H9 (cell line): Measurements from ENCODE around the gene TNP2. TPM values are rescaled to one million over a fixed set of nuclear protein-coding genes. Genes with fewer than 3 reads are reported as not detected.

Experiments
- DNase-seq: peaks from one replicate; pipeline ENCODE4 v3.0.0-alpha.2; 2017
- H2AFZ ChIP-seq: one replicate; pipeline ENCODE4 v1.6.1; 2013; ENCODE audit warnings: mild to moderate bottlenecking, low read length, control low read depth, moderate library complexity
- H2AK5ac ChIP-seq: 2 replicates; pipeline ENCODE4 v1.6.1; 2013; ENCODE audit warnings: low read length, control low read depth, mixed read lengths; ENCODE audit not compliant: insufficient read length
- H2BK120ac ChIP-seq: one replicate; pipeline ENCODE4 v1.6.1; 2013; ENCODE audit warnings: low read depth, mild to moderate bottlenecking, low read length, control low read depth, inconsistent platforms; ENCODE audit not compliant: poor library complexity, severe bottlenecking
- H2BK12ac ChIP-seq: 2 replicates; pipeline ENCODE4 v1.6.1; 2013; ENCODE audit warnings: low read length, control low read depth, mixed read lengths, low read depth; ENCODE audit not compliant: insufficient read length
- H2BK15ac ChIP-seq: 2 replicates; pipeline ENCODE4 v1.6.1; 2013; ENCODE audit warnings: low read depth, low read length, control low read depth
- H2BK20ac ChIP-seq: one replicate; pipeline ENCODE4 v1.6.1; 2013; ENCODE audit warnings: low read depth, mild to moderate bottlenecking, low read length, control low read depth, inconsistent platforms; ENCODE audit not compliant: poor library complexity, severe bottlenecking
- H2BK5ac ChIP-seq: 2 replicates; pipeline ENCODE4 v1.6.1; 2013; ENCODE audit warnings: low read length, control low read depth, mixed read lengths; ENCODE audit not compliant: insufficient read length
- H3K14ac ChIP-seq: 2 replicates; pipeline ENCODE4 v1.6.1; 2013; ENCODE audit warnings: low read length, control low read depth; ENCODE audit not compliant: insufficient read depth
- H3K18ac ChIP-seq: 2 replicates; pipeline ENCODE4 v1.6.1; 2013; ENCODE audit warnings: low read depth, mild to moderate bottlenecking, mixed read lengths, low read length, control low read depth; ENCODE audit not compliant: insufficient read length
- H3K23ac ChIP-seq: 2 replicates; pipeline ENCODE4 v1.6.1; 2013; ENCODE audit warnings: low read length, control low read depth, mixed read lengths, low read depth; ENCODE audit not compliant: insufficient read length
- H3K23me2 ChIP-seq: 2 replicates; pipeline ENCODE4 v1.6.1; 2013; ENCODE audit warnings: low read depth, mild to moderate bottlenecking, mixed read lengths, low read length, control low read depth; ENCODE audit not compliant: insufficient read length, poor library complexity, severe bottlenecking
- H3K27ac ChIP-seq: 2 replicates; pipeline ENCODE4 v1.5.1; 2013; ENCODE audit warnings: low read length, control low read depth, mixed read lengths, low read depth; ENCODE audit not compliant: insufficient read length
- H3K27me3 ChIP-seq: 2 replicates; pipeline ENCODE4 v1.6.1; 2013; ENCODE audit warnings: low read length, control low read depth, inconsistent platforms; ENCODE audit not compliant: insufficient read depth
- H3K4ac ChIP-seq: 2 replicates; pipeline ENCODE4 v1.6.1; 2013; ENCODE audit warnings: low read depth, mild to moderate bottlenecking, control low read depth, inconsistent platforms, low read length, moderate library complexity
- H3K4me1 ChIP-seq: 2 replicates; pipeline ENCODE4 v1.6.1; 2013; ENCODE audit warnings: low read length, control low read depth, inconsistent platforms; ENCODE audit not compliant: insufficient read depth
- H3K4me2 ChIP-seq: 2 replicates; pipeline ENCODE4 v1.6.1; 2013; ENCODE audit warnings: low read length, control low read depth, mixed read lengths; ENCODE audit not compliant: insufficient read length, insufficient read depth
- H3K56ac ChIP-seq: 2 replicates; pipeline ENCODE4 v1.6.1; 2013; ENCODE audit warnings: low read depth, mild to moderate bottlenecking, mixed read lengths, low read length, control low read depth; ENCODE audit not compliant: insufficient read length
- H3K79me1 ChIP-seq: 2 replicates; pipeline ENCODE4 v1.6.1; 2013; ENCODE audit warnings: low read depth, mild to moderate bottlenecking, moderate library complexity, low read length, control low read depth, inconsistent platforms; ENCODE audit not compliant: insufficient read depth, poor library complexity, severe bottlenecking
- H3K79me2 ChIP-seq: 2 replicates; pipeline ENCODE4 v1.6.1; 2013; ENCODE audit warnings: low read length, control low read depth, inconsistent platforms; ENCODE audit not compliant: insufficient read depth
- H3K9ac ChIP-seq: 2 replicates; pipeline ENCODE4 v1.6.1; 2013; ENCODE audit warnings: low read length, control low read depth, mixed read lengths; ENCODE audit not compliant: insufficient read length; ENCODE audit errors: extremely low read depth
- H3K9me3 ChIP-seq: one replicate; pipeline ENCODE4 v1.6.1; 2013; ENCODE audit warnings: low read depth, low read length, inconsistent platforms; ENCODE audit not compliant: control insufficient read depth
- H3T11ph ChIP-seq: one replicate; pipeline ENCODE4 v1.6.1; 2013; ENCODE audit warnings: mild to moderate bottlenecking, low read length, control low read depth, inconsistent platforms
- H4K20me1 ChIP-seq: one replicate; pipeline ENCODE4 v1.6.1; 2013; ENCODE audit not compliant: control insufficient read depth, insufficient read length, insufficient read depth
- H4K5ac ChIP-seq: 2 replicates; pipeline ENCODE4 v1.6.1; 2013; ENCODE audit warnings: low read depth, mild to moderate bottlenecking, mixed read lengths, low read length, control low read depth; ENCODE audit not compliant: insufficient read length
- H4K8ac ChIP-seq: replicated peaks from 2 replicates; pipeline ENCODE4 v1.6.1; 2013; ENCODE audit warnings: low read length, control low read depth, mixed read lengths, low read depth; ENCODE audit not compliant: insufficient read length
- H4K91ac ChIP-seq: 2 replicates; pipeline ENCODE4 v1.6.1; 2013; ENCODE audit warnings: low read depth, mild to moderate bottlenecking, moderate library complexity, mixed read lengths, low read length, control low read depth; ENCODE audit not compliant: insufficient read length
- H3K27ac Mint-ChIP-seq, 3 experiments: 2 replicates in 2 of 3; 3 replicates in 1 of 3; pipeline ENCODE4 v1.8.0; 2020 to 2021; ENCODE audit warnings: mixed read lengths in 3 of 3, mild to moderate bottlenecking in 1 of 3, moderate library complexity in 1 of 3
- H3K27me3 Mint-ChIP-seq: 2 replicates; pipeline ENCODE4 v1.8.0; 2021; ENCODE audit warnings: low read depth, mild to moderate bottlenecking, moderate library complexity, mixed read lengths
- H3K36me3 Mint-ChIP-seq, 3 experiments: 2 replicates in 2 of 3; 3 replicates in 1 of 3; pipeline ENCODE4 v1.8.0; 2020 to 2021; ENCODE audit warnings: low read depth in 3 of 3, mixed read lengths in 3 of 3; ENCODE audit not compliant: insufficient read depth in 1 of 3
- H3K4me1 Mint-ChIP-seq, 2 experiments: 2 replicates each; pipeline ENCODE4 v1.8.0; 2020; ENCODE audit warnings: mixed read lengths in 2 of 2
- H3K4me3 Mint-ChIP-seq, 2 experiments: 2 replicates in 1 of 2; 3 replicates in 1 of 2; pipeline ENCODE4 v1.8.0; 2020 to 2021; ENCODE audit warnings: mild to moderate bottlenecking in 2 of 2, mixed read lengths in 2 of 2, moderate library complexity in 1 of 2
- H3K9me3 Mint-ChIP-seq, 2 experiments: 2 replicates in 1 of 2; 3 replicates in 1 of 2; pipeline ENCODE4 v1.8.0; 2020; ENCODE audit warnings: mild to moderate bottlenecking in 2 of 2, mixed read lengths in 2 of 2, moderate library complexity in 1 of 2
- CTCF ChIP-seq: fragments of 200-600 bp; sonication (generic); conservative IDR thresholded peaks from 3 replicates; pipeline ENCODE4 v1.8.0; 2021; ENCODE audit warnings: antibody characterized with exemption, mild to moderate bottlenecking
- WGBS: extraction: QIAGEN DNeasy Blood & Tissue Kit; methylation state at CpG from one replicate; pipeline ENCODE4 v1.1.7; 2013; ENCODE audit warnings: missing lambda C conversion rate, low lambda C conversion rate, mixed read lengths; ENCODE audit not compliant: insufficient read length; ENCODE audit errors: extremely low coverage; 5-methylcytosine and 5-hydroxymethylcytosine counted together
- total RNA-seq: library from RNA; stranded (reverse); gene quantifications from 2 replicates; pipeline ENCODE4 v1.2.1, GENCODE V29; 2021

TNP2 gene
- total RNA-seq, 1 experiment from 2014 or later = not detected

GRCh38 chr16:11272484-11272883, 3.4 kb upstream of the TNP2 start:
- no peak overlapping the region for H2BK120ac ChIP-seq
- H3K18ac ChIP-seq = no peak overlapping the region
- H3K27ac ChIP-seq = no peak overlapping the region
- no peak overlapping the region for H3K14ac ChIP-seq
- no peak overlapping the region for H3K4me2 ChIP-seq
- H2BK5ac ChIP-seq = no peak overlapping the region
- no peak overlapping the region for H4K91ac ChIP-seq
- no peak overlapping the region for H4K5ac ChIP-seq
- H2AFZ ChIP-seq = no peak overlapping the region
- no peak overlapping the region for H3K56ac ChIP-seq
- no peaks in the 10 kb centered on the region for H4K20me1 ChIP-seq
- DNase-seq = no peak
- no peaks in the 10 kb centered on the region for H3K79me1 ChIP-seq
- H3K79me2 ChIP-seq = no peaks in the 10 kb centered on the region
- H4K8ac ChIP-seq = no peak overlapping the region
- H3K9me3 Mint-ChIP-seq = peaks cover 0 to 2% of the 10 kb centered on the region in 2 experiments; a peak in 3 of 5 replicates
- peaks cover 6 to 10% of the 10 kb centered on the region in 2 experiments for H3K4me1 Mint-ChIP-seq
- no peak for TF ChIP-seq CTCF
- no peaks in the 10 kb centered on the region for H3K36me3 Mint-ChIP-seq
- no peaks in the 10 kb centered on the region for H3K9me3 ChIP-seq
- no peak overlapping the region for H3K9ac ChIP-seq
- no peak overlapping the region for H2AK5ac ChIP-seq
- H3K27me3 ChIP-seq = no peaks in the 10 kb centered on the region
- no peak overlapping the region for H3K4me3 Mint-ChIP-seq
- H3K23me2 ChIP-seq = no peaks in the 10 kb centered on the region
- peak overlapping the region in 1 of 3 experiments; percentile 11; a peak in 1 of 7 replicates for H3K27ac Mint-ChIP-seq
- no CpG with 5 or more reads among the region's 6 CpGs for WGBS
- H2BK20ac ChIP-seq = no peak overlapping the region
- no peak overlapping the region for H3K23ac ChIP-seq
- H3K27me3 Mint-ChIP-seq = peaks cover 2% of the 10 kb centered on the region
- H2BK15ac ChIP-seq = no peak overlapping the region
- H2BK12ac ChIP-seq = no peak overlapping the region
- H3T11ph ChIP-seq = no peak overlapping the region
- H3K4ac ChIP-seq = no peak overlapping the region
- no peaks in the 10 kb centered on the region for H3K4me1 ChIP-seq
